HEK293 (cell line): ENCODE measurements around the gene PTGIR.

Experiments
- CTCF ChIA-PET: fragments of 350-600 bp; formaldehyde crosslinking; extraction: SDS; loops from one replicate; lab custom pipeline; 2021; ENCODE audit warnings: antibody characterized with exemption; lab: Yijun Ruan, JAX
- POLR2A ChIA-PET: fragments of 300-600 bp; formaldehyde crosslinking; extraction: SDS; loops from one replicate; lab custom pipeline; 2020; ENCODE audit warnings: antibody characterized with exemption, inconsistent platforms; lab: Yijun Ruan, JAX
- H3K27ac ChIP-seq: fragments of 200-500 bp; sonication (Bioruptor generic); 2 replicates; pipeline ENCODE4 v1.5.1; 2014; ENCODE audit warnings: low read depth, low read length, control low read depth, inconsistent platforms; ENCODE audit errors: extremely low read depth
- H3K36me3 ChIP-seq, 2 experiments: fragments of 200-500 bp in 1 of 2; sonication (Bioruptor generic) in 1 of 2; 1 replicate in 1 of 2; 2 replicates in 1 of 2; pipeline ENCODE4 v1.5.1; 2014 to 2017; ENCODE audit warnings: inconsistent platforms in 2 of 2, low read length in 2 of 2; ENCODE audit not compliant: control insufficient read depth in 2 of 2, insufficient read depth in 1 of 2
- H3K4me1 ChIP-seq: fragments of 200-500 bp; sonication (Bioruptor generic); 2 replicates; pipeline ENCODE4 v1.5.1; 2014; ENCODE audit warnings: mild to moderate bottlenecking, low read length, inconsistent platforms; ENCODE audit not compliant: control insufficient read depth, insufficient read depth
- H3K4me3 ChIP-seq: 2 replicates; pipeline ENCODE4 v1.5.1; 2011; ENCODE audit warnings: low read depth, mild to moderate bottlenecking, control low read depth, low read length, moderate library complexity
- H3K9me3 ChIP-seq: fragments of 200-500 bp; sonication (Bioruptor generic); 2 replicates; pipeline ENCODE4 v1.5.1; 2014; ENCODE audit warnings: low read depth, low read length, inconsistent platforms; ENCODE audit not compliant: control insufficient read depth, insufficient read depth
- BCL11B ChIP-seq: fragments of 450-650 bp; formaldehyde crosslinking; IDR thresholded peaks from 2 replicates; pipeline ENCODE4 v1.5.1; 2016; ENCODE audit warnings: low read depth, missing biosample characterization, missing genetic modification characterization
- EGR2 ChIP-seq: fragments of 450-650 bp; formaldehyde crosslinking; IDR thresholded peaks from 2 replicates; pipeline ENCODE4 v1.5.1; 2016; ENCODE audit warnings: low read depth, missing biosample characterization, missing genetic modification characterization
- HOXC10 ChIP-seq: sonication (generic); formaldehyde crosslinking; IDR thresholded peaks from 2 replicates; pipeline ENCODE4 v1.8.1; 2023; ENCODE audit warnings: mild to moderate bottlenecking, missing genetic modification reagents
- KLF1 ChIP-seq: fragments of 450-650 bp; formaldehyde crosslinking; IDR thresholded peaks from 2 replicates; pipeline ENCODE4 v1.5.1; 2016; ENCODE audit warnings: missing biosample characterization, missing genetic modification characterization
- ZBTB17 ChIP-seq: fragments of 450-650 bp; formaldehyde crosslinking; IDR thresholded peaks from 2 replicates; pipeline ENCODE4 v1.5.1; 2016; ENCODE audit warnings: missing biosample characterization, missing genetic modification characterization
- ZFHX2 ChIP-seq: fragments of 450-650 bp; formaldehyde crosslinking; conservative IDR thresholded peaks from 2 replicates; pipeline ENCODE4 v1.5.1; 2016; ENCODE audit warnings: missing biosample characterization, missing genetic modification characterization
- ZFP41 ChIP-seq: fragments of 450-650 bp; formaldehyde crosslinking; IDR thresholded peaks from 2 replicates; pipeline ENCODE4 v1.5.1; 2016; ENCODE audit warnings: missing biosample characterization, missing genetic modification characterization, borderline replicate concordance
- ZFP69B ChIP-seq: fragments of 450-650 bp; formaldehyde crosslinking; IDR thresholded peaks from 2 replicates; pipeline ENCODE4 v1.5.1; 2016; ENCODE audit warnings: missing biosample characterization, missing genetic modification characterization
- ZNF121 ChIP-seq: fragments of 450-650 bp; formaldehyde crosslinking; IDR thresholded peaks from 2 replicates; pipeline ENCODE4 v1.5.1; 2016; ENCODE audit warnings: missing biosample characterization, missing genetic modification characterization
- ZNF155 ChIP-seq: fragments of 450-650 bp; formaldehyde crosslinking; IDR thresholded peaks from 2 replicates; pipeline ENCODE4 v1.5.1; 2016; ENCODE audit warnings: missing biosample characterization, missing genetic modification characterization
- ZNF239 ChIP-seq: fragments of 450-650 bp; formaldehyde crosslinking; IDR thresholded peaks from 2 replicates; pipeline ENCODE4 v1.5.1; 2016; ENCODE audit warnings: missing biosample characterization, missing genetic modification characterization
- ZNF266 ChIP-seq: fragments of 450-650 bp; formaldehyde crosslinking; IDR thresholded peaks from 2 replicates; pipeline ENCODE4 v1.5.1; 2016; ENCODE audit warnings: missing biosample characterization, missing genetic modification characterization, low read depth
- ZNF404 ChIP-seq: fragments of 450-650 bp; formaldehyde crosslinking; IDR thresholded peaks from 2 replicates; pipeline ENCODE4 v1.5.1; 2017; ENCODE audit warnings: missing biosample characterization, missing genetic modification characterization
- ZNF433 ChIP-seq: fragments of 450-650 bp; formaldehyde crosslinking; IDR thresholded peaks from 2 replicates; pipeline ENCODE4 v1.5.1; 2016; ENCODE audit warnings: missing biosample characterization, missing genetic modification characterization, low read depth
- ZNF501 ChIP-seq: fragments of 450-650 bp; formaldehyde crosslinking; IDR thresholded peaks from 2 replicates; pipeline ENCODE4 v1.5.1; 2016; ENCODE audit warnings: missing biosample characterization, missing genetic modification characterization
- ZNF548 ChIP-seq: fragments of 450-650 bp; formaldehyde crosslinking; IDR thresholded peaks from 2 replicates; pipeline ENCODE4 v1.5.1; 2016; ENCODE audit warnings: missing biosample characterization, missing genetic modification characterization
- ZNF558 ChIP-seq: fragments of 450-650 bp; formaldehyde crosslinking; IDR thresholded peaks from 2 replicates; pipeline ENCODE4 v1.5.1; 2016; ENCODE audit warnings: missing biosample characterization, missing genetic modification characterization
- ZNF707 ChIP-seq: fragments of 450-650 bp; formaldehyde crosslinking; IDR thresholded peaks from 2 replicates; pipeline ENCODE4 v1.5.1; 2016; ENCODE audit warnings: missing biosample characterization, missing genetic modification characterization
- ZNF791 ChIP-seq: fragments of 450-650 bp; formaldehyde crosslinking; IDR thresholded peaks from 2 replicates; pipeline ENCODE4 v1.5.1; 2016; ENCODE audit warnings: missing biosample characterization, missing genetic modification characterization
- ZNF830 ChIP-seq: fragments of 450-650 bp; IDR thresholded peaks from 2 replicates; pipeline ENCODE4 v1.5.0; 2018; ENCODE audit warnings: missing biosample characterization, missing genetic modification characterization, low read depth, mild to moderate bottlenecking, moderate library complexity
- TF ChIP-seq, protein P1 (sequence below): fragments of 450-650 bp; formaldehyde crosslinking; IDR thresholded peaks from 2 replicates; pipeline ENCODE4 v1.5.1; 2016; ENCODE audit warnings: missing biosample characterization, missing genetic modification characterization
- TF ChIP-seq, protein P2 (sequence below): fragments of 450-650 bp; formaldehyde crosslinking; IDR thresholded peaks from 2 replicates; pipeline ENCODE4 v1.5.1; 2017; ENCODE audit warnings: missing biosample characterization, missing genetic modification characterization
- TF ChIP-seq, protein P3 (sequence below): fragments of 450-650 bp; formaldehyde crosslinking; IDR thresholded peaks from 2 replicates; pipeline ENCODE4 v1.5.1; 2016; ENCODE audit warnings: missing biosample characterization, missing genetic modification characterization
- TF ChIP-seq, protein P4 (sequence below): fragments of 450-650 bp; formaldehyde crosslinking; IDR thresholded peaks from 2 replicates; pipeline ENCODE4 v1.5.1; 2017; ENCODE audit warnings: missing biosample characterization, missing genetic modification characterization

PTGIR gene

DNA sequence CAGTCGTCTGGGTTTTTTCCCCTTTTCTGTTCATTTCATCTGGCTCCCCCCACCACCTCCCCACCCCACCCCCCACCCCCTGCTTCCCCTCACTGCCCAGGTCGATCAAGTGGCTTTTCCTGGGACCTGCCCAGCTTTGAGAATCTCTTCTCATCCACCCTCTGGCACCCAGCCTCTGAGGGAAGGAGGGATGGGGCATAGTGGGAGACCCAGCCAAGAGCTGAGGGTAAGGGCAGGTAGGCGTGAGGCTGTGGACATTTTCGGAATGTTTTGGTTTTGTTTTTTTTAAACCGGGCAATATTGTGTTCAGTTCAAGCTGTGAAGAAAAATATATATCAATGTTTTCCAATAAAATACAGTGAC is 14.5 kb downstream of the PTGIR start (continued):
- TF ChIP-seq, protein P1, sequence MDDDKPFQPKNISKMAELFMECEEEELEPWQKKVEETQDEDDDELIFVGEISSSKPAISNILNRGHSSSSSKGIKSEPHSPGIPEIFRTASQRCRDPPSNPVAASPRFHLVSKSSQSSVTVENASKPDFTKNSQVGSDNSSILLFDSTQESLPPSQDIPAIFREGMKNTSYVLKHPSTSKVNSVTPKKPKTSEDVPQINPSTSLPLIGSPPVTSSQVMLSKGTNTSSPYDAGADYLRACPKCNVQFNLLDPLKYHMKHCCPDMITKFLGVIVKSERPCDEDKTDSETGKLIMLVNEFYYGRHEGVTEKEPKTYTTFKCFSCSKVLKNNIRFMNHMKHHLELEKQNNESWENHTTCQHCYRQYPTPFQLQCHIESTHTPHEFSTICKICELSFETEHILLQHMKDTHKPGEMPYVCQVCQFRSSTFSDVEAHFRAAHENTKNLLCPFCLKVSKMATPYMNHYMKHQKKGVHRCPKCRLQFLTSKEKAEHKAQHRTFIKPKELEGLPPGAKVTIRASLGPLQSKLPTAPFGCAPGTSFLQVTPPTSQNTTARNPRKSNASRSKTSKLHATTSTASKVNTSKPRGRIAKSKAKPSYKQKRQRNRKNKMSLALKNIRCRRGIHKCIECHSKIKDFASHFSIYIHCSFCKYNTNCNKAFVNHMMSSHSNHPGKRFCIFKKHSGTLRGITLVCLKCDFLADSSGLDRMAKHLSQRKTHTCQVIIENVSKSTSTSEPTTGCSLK (tag by site-specific recombination): no peak
- TF ChIP-seq ZNF404 (tag by site-specific recombination) (no peak), ZNF830 (tag by site-specific recombination) (no peak)
- TF ChIP-seq, protein P2, sequence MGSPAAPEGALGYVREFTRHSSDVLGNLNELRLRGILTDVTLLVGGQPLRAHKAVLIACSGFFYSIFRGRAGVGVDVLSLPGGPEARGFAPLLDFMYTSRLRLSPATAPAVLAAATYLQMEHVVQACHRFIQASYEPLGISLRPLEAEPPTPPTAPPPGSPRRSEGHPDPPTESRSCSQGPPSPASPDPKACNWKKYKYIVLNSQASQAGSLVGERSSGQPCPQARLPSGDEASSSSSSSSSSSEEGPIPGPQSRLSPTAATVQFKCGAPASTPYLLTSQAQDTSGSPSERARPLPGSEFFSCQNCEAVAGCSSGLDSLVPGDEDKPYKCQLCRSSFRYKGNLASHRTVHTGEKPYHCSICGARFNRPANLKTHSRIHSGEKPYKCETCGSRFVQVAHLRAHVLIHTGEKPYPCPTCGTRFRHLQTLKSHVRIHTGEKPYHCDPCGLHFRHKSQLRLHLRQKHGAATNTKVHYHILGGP (tag by site-specific recombination): no peak
- TF ChIP-seq, all 188 proteins: peak for 0

DNA sequence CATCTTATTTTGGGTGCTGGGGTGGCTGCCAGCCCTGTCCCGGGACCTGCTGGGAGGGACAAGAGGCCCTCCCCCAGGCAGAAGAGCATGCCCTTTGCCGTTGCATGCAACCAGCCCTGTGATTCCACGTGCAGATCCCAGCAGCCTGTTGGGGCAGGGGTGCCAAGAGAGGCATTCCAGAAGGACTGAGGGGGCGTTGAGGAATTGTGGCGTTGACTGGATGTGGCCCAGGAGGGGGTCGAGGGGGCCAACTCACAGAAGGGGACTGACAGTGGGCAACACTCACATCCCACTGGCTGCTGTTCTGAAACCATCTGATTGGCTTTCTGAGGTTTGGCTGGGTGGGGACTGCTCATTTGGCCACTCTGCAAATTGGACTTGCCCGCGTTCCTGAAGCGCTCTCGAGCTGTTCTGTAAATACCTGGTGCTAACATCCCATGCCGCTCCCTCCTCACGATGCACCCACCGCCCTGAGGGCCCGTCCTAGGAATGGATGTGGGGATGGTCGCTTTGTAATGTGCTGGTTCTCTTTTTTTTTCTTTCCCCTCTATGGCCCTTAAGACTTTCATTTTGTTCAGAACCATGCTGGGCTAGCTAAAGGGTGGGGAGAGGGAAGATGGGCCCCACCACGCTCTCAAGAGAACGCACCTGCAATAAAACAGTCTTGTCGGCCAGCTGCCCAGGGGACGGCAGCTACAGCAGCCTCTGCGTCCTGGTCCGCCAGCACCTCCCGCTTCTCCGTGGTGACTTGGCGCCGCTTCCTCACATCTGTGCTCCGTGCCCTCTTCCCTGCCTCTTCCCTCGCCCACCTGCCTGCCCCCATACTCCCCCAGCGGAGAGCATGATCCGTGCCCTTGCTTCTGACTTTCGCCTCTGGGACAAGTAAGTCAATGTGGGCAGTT is 15.1 kb downstream of the PTGIR start:
- H3K4me3 ChIP-seq: no peak overlapping the region
- peak; percentile 85 for TF ChIP-seq ZFHX2 (tag by site-specific recombination)
- TF ChIP-seq ZNF155: no peak
- peak; percentile 78 for TF ChIP-seq EGR2 (tag by site-specific recombination)
- no peak for TF ChIP-seq ZNF558 (tag by site-specific recombination)
- TF ChIP-seq ZNF791 (tag by site-specific recombination): no peak
- TF ChIP-seq, protein P3, sequence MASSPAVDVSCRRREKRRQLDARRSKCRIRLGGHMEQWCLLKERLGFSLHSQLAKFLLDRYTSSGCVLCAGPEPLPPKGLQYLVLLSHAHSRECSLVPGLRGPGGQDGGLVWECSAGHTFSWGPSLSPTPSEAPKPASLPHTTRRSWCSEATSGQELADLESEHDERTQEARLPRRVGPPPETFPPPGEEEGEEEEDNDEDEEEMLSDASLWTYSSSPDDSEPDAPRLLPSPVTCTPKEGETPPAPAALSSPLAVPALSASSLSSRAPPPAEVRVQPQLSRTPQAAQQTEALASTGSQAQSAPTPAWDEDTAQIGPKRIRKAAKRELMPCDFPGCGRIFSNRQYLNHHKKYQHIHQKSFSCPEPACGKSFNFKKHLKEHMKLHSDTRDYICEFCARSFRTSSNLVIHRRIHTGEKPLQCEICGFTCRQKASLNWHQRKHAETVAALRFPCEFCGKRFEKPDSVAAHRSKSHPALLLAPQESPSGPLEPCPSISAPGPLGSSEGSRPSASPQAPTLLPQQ (tag by site-specific recombination): peak; percentile 79
- TF ChIP-seq ZFP69B (tag by site-specific recombination): peak; percentile 84
- TF ChIP-seq ZNF707 (tag by site-specific recombination): no peak
- ChIA-PET CTCF (interaction anchor here (0.6 to 14.6 kb wide), 7 partner anchors 9 to 67 kb away, joined by 3 to 327 read pairs (median 3); partner anchors contain the start of gene DACT3), POLR2A (interaction anchor here (0.7 to 3.2 kb wide), 3 partner anchors 9 to 259 kb away, joined by 3 to 39 read pairs (median 4); partner anchors contain the start of gene CALM3)
- H3K9me3 ChIP-seq: no peaks in the 10 kb centered on the region
- H3K27ac ChIP-seq: no peak overlapping the region
- no peaks in the 10 kb centered on the region for H3K4me1 ChIP-seq
- H3K36me3 ChIP-seq: peaks cover 37 to 61% of the 10 kb centered on the region in 2 experiments

DNA sequence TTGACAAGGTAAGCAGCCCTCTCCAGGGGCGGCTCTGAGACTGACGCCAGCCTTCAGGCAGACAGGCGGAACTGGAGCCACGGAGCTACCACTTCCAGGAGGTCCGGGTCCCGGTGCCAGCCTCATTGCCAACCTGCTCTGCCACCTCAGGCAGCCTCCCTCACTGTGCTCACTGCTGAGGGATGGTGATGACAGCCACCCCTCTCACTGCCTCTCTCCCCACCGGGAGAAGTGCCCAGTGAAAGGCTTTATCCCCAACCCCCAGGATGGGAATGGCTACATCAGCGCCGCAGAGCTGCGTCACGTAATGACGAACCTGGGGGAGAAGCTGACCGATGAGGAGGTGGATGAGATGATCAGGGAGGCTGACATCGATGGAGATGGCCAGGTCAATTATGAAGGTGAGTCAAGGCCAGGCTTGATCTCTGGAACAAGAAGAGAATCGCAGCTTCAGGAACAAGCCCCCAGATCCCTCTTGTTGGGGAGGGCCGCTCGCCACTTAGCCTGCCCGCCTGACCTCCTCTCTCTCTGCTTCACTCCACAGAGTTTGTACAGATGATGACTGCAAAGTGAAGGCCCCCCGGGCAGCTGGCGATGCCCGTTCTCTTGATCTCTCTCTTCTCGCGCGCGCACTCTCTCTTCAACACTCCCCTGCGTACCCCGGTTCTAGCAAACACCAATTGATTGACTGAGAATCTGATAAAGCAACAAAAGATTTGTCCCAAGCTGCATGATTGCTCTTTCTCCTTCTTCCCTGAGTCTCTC is 16.1 kb downstream of the PTGIR start:
- Histone ChIP-seq H3K9me3 (no peaks in the 10 kb centered on the region), H3K4me1 (no peaks in the 10 kb centered on the region), H3K36me3 (peaks cover 37 to 67% of the 10 kb centered on the region in 2 experiments), H3K4me3 (no peak overlapping the region), H3K27ac (no peak overlapping the region)
- ChIA-PET POLR2A (interaction anchor here (0.6 to 1.0 kb wide), 2 partner anchors 53 to 74 kb away, joined by 3 read pairs; no protein-coding TSS in a partner anchor), CTCF (interaction anchor here (1.4 to 14.6 kb wide), 5 partner anchors 9 to 79 kb away, joined by 3 to 327 read pairs (median 17); partner anchors contain the start of gene DACT3)
- TF ChIP-seq ZNF501: no peak
- no peak for TF ChIP-seq KLF1 (tag by site-specific recombination)
- no peak for TF ChIP-seq ZNF239 (tag by site-specific recombination)
- no peak for TF ChIP-seq HOXC10 (CRISPR knock-in tag)
- TF ChIP-seq ZNF548: no peak
- no peak for TF ChIP-seq ZNF121 (tag by site-specific recombination)
- TF ChIP-seq, protein P4, sequence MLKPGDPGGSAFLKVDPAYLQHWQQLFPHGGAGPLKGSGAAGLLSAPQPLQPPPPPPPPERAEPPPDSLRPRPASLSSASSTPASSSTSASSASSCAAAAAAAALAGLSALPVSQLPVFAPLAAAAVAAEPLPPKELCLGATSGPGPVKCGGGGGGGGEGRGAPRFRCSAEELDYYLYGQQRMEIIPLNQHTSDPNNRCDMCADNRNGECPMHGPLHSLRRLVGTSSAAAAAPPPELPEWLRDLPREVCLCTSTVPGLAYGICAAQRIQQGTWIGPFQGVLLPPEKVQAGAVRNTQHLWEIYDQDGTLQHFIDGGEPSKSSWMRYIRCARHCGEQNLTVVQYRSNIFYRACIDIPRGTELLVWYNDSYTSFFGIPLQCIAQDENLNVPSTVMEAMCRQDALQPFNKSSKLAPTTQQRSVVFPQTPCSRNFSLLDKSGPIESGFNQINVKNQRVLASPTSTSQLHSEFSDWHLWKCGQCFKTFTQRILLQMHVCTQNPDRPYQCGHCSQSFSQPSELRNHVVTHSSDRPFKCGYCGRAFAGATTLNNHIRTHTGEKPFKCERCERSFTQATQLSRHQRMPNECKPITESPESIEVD (tag by site-specific recombination): no peak
- no peak for TF ChIP-seq ZFP41 (tag by site-specific recombination)
- TF ChIP-seq BCL11B: no peak
- TF ChIP-seq ZNF433 (tag by site-specific recombination): no peak
- no peak for TF ChIP-seq ZNF266 (tag by site-specific recombination)
- TF ChIP-seq ZBTB17 (tag by site-specific recombination): no peak
